ENCODE results near the gene TLE4.
"Not testable (repeated sequence)": the region's sequence is repeated elsewhere in the genome, so short reads cannot be mapped to it uniquely, and the experiment has no call there.

The TLE4 gene

DNA sequence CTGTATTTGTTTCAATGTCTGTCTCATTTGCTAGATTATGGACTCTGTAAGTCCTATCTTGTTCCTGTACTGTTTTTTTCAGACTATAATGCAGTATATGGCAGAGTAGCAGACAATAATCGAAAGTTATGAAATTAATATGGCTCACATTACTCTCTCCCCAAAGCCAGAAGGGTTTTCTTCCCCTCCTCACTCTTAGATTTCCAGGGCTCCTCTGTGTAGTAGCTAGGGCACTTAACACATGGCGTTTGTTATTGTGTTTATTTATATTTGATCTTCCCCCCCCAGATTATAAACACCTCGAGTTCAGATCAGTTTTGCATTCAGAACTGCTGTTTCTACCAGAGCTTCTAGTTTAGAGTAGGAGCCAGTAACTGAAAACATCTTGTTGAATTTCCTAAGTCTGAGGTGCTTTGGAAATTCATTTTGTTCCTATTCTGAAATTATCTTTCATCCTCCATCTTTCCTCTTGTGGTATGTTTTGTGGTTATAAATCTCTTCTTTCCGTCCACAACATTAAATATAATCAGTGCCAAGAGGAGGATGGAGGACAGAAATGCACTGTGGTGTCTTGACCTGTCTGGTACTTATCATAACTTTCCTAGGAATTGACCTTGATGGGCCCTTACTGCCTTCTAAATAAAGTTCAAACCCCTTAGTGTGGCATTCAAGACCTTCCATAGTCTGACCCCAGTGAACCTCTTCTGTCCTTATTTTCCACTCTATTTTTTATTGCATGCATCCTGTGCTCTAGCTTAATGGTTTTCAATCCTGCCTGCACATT lies 27.0 kb downstream of the TLE4 start:
- in situ Hi-C loops (cut with MboI; ENCODE audit: low sequenced_read_pairs), result no loop called here

DNA sequence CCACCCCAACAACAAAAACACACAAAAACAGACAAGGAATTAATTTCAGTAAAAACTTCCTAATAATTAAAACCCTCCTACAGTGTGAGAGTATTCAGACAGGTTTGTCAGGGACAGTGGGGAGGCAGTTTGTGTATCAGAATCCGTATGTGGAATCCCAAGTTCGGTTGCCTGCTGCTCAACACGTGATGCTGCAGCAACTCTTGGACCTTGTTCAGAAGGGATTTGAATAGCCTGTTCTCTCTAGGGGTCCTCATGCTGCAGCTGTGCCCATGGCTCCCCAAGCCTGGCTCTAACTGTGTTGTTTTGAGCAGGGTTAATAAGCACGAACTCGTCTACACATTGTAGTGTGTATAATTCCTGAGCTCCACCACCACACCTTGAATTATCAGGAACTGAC lies 28.7 kb downstream of the TLE4 start:
- in situ Hi-C loops (cut with MboI; ENCODE audit: low sequenced_read_pairs), result no loop called here

DNA sequence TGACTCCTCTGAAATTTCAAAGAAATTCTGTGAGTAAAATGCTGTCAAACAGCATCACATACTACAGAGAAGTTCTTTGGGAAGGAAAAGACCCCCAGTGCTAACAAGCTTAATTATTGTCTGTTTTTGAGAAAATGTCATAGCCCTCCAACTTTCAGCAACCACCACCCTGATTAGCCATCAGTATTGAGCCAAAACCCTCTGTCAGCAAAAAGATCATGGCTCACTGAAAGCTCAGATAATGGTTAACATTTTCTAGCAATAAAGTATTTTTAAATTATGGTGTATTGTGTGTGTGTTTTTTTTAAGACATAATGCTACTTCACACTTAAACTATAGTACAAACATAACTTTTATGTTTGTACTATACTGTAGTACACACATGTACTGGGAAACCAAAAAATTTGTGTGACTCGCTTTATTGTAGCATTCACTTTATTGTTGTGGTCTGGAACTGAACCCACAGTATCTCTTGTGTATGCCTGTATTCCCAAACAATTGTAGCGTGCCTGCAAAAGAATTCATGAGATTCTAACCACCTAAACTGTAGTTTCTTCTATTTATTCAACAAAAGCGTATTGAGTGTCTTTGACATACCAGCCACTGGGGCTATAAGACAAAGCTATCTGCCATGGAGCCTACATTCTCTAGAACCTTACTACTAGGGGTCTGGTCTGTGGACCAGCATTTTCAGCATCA lies 31.6 kb downstream of the TLE4 start:
- in situ Hi-C loops (cut with MboI; ENCODE audit: low sequenced_read_pairs), result no loop called here

DNA sequence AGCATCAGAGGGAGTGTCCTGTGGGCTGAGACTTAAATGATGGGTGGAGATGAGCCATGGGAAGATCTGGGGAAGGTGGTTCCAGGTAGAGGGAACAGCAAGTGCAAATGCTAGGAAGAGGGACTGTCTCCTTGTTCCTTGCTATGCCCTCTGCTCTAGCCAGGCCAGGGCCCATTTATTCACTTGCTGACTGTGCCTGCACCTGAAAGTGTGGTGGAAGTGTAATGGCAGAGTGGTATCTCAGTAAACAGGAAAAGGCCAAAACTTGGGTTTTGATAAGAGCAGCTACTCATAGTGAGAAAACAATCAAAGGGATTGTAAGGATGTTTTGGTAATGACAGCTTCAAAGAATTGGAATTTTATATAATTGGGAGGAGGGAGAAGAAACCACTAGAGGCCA lies 32.4 kb downstream of the TLE4 start:
- in situ Hi-C loops (cut with MboI; ENCODE audit: low sequenced_read_pairs), result no loop called here

DNA sequence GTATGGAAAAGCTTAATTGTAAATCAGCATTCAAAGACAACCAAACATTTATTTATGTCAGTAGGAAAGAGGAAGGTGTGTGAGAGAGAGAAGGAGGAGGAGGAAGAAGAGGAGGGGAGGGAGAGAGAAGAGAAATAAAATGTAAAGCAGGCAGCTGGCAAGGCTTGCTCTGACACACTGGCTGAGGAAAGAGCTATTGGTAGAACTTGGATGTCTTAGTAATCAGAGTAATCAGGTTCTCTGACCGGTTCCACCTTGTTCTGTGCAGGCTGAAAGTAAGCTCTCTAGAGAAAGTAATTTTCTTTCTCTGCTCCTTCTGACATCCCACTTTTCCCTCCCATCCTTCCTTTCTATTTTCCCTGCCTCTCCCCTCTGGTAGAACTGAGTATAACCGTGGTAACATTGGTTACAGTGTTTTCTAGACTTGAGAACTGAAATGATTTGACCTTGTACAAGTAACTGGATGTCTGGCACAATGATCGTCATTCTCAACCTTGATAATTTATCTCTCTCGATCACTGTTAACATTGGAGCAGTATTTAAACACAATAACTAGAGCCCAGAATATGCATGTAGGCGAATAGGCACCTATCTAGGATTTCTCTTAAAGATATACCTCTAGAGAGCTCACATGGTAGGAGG lies 33.3 kb downstream of the TLE4 start:
- in situ Hi-C loops (cut with MboI; ENCODE audit: low sequenced_read_pairs), result no loop called here

DNA sequence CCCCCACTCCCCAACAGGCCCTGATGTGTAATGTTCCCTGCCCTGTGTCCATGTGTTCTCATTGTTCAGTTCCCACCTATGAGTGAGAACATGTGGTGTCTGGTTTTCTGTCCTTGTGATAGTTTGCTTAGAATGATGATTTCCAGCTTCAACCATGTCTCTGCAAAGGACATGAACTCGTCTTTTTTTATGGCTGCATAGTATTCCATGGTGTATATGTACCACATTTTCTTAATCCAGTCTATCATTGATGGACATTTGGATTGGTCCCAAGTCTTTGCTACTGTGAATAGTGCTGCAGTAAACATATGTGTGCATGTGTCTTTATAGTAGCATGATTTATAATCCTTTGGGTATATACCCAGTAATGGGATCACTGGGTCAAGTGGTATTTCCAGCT lies 34.8 kb downstream of the TLE4 start:
- in situ Hi-C loops (cut with MboI; ENCODE audit: low sequenced_read_pairs), result not testable (repeated sequence)

DNA sequence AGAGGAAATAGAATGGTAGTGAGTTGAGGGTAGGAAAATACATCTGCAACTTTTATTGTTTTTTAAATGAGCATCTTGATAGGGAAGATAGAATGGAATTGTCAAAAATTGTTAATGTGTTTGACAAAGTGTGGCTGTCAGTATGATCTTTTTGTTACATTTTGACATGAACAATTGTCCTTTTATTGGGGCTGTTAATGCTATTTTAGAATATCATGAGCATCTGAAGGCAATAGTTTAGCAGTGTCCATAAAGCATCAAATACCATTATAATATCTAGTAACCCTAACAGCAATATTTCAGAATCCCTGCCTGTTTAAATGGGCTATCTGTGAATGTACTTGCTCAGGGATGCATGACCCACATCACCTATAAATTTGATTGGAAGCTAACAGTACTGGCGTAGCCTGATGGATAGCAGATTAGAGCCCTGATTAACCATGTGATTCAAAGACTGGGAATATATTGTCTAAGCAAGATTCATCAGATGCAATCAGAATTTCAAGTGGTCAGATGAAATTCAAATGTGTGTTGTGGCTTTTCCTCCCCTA lies 37.8 kb downstream of the TLE4 start:
- in situ Hi-C loops (cut with MboI; ENCODE audit: low sequenced_read_pairs), result no loop called here

DNA sequence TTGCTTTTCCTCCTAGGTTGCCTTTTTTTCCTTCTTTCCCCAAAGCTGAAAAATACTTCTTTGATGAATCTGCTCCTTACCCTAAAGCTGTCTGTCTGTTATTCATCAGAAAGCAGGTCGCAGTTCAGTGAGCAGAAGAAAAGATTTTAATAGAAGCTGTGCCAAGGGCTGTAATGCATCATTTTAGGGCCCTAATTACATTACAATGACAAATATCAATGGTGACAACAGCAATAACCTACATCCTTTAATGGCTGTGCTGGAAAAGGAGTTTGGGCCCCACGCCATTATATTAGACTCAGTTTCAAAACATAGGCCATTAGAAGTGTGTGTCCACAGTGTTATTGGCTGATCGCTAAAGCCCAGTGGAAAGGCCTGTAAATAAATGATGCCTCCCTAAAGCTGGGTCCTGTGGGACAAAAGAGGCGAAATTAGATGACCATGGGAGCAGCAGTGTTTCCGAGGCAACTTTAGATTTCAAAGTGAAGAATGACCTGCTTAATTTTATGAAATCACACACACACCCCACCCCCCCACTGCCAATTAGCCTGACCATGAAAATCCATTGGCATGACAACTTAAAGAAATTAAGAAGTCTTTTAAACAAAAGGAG lies 38.4 kb downstream of the TLE4 start:
- in situ Hi-C loops (cut with MboI; ENCODE audit: low sequenced_read_pairs), result no loop called here

DNA sequence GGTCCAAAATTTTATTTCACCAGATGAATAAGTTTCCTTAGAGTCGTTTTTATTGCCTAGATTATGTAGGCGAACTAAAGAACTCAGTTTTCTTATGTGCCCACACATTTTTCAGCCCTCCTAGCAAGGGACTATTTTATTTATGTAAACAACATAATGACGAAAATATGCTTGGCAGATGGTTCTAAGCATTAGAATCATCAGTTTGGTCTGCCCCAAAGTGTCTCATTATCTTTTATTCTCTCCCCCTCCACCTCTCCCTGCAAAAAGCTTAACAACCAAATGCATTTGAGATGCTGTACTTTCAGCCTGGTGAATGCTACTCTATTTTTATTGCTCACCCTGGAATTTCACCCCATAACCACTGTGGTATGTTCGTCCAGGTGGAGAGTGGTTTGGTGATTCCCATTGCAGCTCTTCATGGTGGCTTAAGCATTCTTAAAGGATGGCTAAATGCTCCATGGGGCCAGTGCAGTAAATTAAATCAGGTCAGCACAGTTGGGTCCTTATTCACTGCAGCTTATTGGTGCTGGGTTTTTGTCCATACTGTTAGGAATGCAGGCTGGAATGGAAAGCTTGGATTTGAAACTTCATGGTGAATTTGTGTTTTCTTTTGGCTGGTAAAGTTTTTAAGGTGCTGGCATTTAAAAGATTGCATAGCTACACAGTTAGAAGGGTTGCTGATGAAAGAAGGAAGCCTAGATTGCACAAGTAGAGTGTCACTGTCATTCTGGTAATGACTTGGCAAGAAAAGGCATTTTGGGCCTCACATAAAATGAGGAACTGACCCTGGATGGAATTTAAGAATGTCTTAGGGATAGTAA lies 39.2 kb downstream of the TLE4 start:
- in situ Hi-C loops (cut with MboI; ENCODE audit: low sequenced_read_pairs), result no loop called here

DNA sequence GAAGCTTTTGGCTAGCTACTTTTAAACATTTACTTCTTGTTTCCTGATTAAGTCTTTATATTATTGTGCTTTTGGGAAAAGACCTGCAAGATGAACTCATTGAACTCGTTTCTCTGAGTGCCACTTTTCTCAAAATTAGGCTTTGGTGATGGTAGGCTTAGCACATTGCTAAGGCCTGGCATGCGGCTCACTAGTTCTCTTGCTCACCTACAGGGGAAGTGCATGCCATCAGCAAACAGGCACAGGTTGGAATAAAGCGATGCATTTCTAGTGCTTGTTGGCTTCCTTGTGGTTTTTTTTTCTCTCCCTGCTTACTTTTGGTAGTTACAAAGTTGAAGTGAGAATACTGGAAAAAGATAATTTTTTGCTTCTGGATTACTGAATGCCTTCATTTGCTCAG lies 41.4 kb downstream of the TLE4 start:
- in situ Hi-C loops (cut with MboI; ENCODE audit: low sequenced_read_pairs), result no loop called here

DNA sequence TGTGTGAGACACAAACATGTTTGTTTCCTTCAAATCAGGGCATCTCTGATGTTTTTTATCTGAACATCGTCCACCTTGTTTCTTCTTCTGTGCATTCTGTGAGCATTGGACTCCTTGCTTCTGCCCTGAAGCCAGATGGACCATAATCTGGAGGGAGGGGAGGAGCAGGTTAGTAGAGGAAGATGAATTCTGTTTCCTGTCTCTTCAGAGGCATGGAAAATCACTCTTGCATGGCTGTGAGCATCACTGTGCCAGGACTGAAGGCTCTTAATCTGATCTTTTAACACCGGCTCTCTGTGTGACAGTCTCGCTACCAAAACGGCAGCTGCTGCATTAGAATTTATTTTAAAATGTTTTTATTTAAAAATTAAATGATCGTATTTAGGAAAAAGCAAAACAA lies 43.3 kb downstream of the TLE4 start:
- in situ Hi-C loops (cut with MboI; ENCODE audit: low sequenced_read_pairs), result no loop called here

DNA sequence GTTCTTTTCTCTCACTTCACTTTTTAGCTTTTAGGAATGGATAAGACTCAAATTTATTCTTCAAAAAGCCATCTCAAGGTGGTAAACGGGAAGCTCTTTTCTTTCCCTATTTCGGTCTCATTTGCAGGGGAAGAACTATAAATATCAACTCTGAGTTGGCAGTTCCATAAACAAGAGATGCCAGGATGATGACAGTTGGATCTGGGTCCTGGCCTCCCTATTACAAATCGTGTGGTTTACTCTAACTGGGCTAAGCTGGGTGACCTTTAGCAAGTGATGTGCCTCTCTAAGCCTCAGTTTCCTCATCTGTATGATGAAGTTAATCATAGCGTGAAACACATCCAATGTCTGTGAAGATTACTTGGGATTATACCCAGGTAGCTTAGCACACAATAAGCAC lies 44.2 kb downstream of the TLE4 start:
- in situ Hi-C loops (cut with MboI; ENCODE audit: low sequenced_read_pairs), result no loop called here

DNA sequence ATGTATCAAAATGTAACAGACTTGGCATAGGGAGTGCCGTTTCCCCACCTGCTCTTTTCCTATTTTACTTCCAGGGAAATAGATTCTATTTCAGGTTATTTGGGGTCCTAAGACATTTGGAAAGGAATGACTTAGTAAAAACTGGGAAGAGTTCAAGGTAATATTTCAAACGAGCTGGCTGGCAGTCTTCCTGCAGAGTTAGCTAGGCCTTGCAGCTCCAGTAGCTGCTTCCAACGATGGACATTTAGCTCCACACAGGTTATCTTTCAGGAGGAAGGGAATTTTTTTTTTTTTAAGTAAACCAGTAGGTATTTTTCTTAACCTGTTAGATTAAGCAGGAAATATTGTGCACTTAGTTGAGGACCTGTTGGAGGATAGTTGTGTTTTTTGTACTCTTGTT lies 45.2 kb downstream of the TLE4 start:
- in situ Hi-C loops (cut with MboI; ENCODE audit: low sequenced_read_pairs), result no loop called here

DNA sequence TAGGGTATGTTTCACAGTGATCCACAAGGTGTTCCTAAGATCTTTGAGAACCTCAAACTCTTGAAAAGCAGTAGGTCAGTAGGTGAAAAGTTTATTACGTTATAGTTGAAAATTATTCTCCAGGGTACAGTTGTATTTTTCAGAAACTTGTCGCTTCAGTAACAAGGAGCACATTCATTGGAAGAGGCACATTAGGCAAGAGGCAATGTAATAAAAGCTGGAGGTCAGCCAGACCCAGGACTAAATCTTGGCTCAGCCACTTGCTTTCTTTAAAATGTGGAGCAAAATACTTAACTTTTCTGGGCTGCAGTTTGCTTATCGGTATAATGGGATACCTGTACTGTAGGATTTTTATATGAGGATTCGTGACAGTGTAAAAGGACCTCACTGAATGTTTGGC lies 45.6 kb downstream of the TLE4 start:
- in situ Hi-C loops (cut with MboI; ENCODE audit: low sequenced_read_pairs), result no loop called here

DNA sequence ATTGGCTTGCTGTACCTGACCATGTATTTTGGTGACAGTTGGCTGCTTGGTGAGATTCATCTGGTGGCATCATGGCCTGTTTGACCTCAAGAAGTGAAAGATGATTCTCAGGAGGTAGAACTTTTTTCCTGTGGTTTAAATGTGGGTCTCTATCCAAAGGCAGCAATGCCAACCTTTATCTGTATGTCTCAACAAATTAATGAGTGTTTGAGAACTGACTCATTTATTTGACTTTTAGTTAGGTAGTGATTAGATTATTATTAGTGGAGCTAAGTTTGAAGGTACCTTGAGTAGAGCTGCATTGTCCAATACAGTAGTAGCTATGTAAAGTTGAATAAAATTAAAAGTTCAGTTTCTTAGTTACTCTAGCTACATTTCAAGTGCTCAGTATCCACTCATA lies 48.2 kb downstream of the TLE4 start:
- in situ Hi-C loops (cut with MboI; ENCODE audit: low sequenced_read_pairs), result no loop called here

DNA sequence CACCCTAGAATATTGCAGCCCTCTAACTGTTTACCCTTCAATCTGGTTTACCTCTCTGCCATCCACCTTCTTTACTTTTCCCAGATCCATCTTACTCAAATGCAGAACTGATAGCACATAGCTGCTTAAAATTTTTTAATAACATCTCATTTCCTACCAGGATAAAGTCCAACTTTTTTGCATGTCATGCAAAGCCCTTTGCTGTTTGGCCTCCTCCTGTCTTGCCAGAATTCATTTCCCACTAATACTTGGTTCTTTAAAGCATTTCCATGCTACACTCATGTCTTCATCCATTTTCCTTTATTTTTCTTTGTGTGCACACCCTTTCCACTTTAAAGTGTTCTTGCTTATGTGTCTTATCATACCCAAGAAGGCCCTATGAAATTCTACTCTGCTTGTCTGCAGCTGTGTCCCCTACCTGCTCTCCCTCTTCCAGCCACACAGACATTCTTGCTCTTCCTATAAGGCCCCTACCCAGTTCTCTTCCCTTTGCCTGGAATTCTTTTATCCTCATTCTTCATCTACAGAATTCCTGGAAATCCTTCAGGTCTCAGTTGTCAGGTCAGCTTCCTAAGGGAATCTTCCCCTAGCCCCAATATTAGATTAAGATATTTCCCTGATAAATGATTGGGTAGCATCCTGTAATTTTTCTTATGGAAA lies 50.3 kb downstream of the TLE4 start:
- in situ Hi-C loops (cut with MboI; ENCODE audit: low sequenced_read_pairs), result no loop called here

DNA sequence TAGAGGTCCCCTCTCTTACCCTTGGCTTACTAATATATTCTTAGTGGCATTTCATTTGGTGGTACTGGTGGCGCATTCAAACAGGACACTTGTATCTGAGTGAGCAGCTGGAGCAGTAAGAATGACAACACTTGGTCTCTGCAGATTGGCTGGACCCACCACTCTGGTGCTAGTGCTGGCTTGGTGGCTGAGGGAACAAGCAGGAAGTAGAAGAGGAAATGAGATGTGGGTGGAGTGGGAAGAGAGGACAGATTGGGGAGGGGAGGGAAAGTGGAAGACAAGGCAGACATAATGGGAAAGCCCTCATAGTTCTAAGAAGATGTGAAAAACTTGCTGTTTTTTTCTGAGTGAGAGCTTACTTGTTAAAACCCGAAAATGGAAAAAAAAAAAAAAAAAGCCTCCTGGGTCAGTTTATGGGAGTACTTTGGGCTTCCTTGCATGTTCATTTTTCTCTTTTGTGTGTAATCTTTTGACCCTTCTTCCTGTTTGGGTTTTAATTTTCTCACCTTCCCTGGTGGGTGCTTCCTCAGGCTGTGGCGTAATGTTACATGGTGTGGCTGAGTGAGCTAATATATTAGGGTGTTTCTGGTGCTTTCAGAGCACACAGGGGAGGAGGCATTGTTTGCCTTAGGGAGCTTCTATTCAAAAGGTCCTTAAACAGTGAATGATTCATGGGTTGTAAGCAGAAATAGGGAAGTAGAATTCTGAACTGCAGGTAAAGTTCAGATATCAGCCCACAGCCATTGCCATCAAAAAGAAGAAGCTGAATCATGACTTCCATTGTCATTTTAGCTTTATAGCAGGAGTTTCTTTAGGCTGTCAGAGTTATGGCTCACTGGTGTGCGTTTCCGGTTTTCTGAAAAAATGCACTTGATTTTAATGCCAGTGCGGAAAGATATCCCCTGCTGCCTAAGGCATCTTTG lies 52.3 kb downstream of the TLE4 start:
- in situ Hi-C loops (cut with MboI; ENCODE audit: low sequenced_read_pairs), result no loop called here

DNA sequence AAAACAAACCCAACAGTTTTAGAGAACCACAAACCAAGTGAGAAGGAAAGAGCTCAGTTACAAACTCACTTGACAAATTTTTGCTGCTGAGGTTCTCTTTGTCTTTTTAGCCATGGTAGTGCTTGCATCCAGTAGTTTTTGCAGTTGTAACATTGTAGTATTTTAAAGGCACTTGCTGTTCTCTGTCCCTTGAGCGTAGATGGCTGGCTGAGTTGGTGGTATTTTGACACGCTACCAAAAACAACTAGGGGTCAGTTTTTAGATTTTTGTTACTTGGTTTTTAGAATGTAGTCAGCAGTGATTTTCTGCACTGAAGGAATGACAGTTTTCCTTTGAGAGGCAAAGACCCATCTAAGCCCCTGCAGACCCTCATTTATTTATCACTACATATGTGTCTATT lies 58.0 kb downstream of the TLE4 start:
- in situ Hi-C loops (cut with MboI; ENCODE audit: low sequenced_read_pairs), result no loop called here
